GM23338 (cell line): Measurements from ENCODE around the gene CASTOR1. TPM values are rescaled to one million over a fixed set of nuclear protein-coding genes. Genes with fewer than 3 reads are reported as not detected.

ENCODE experiments used
- ATAC-seq: fragments of 200-7000 bp; cut with Tn5 transposase; 3 replicates; pipeline ENCODE4 v1.9.1; 2020
- DNase-seq: peaks from one replicate; pipeline ENCODE4 v3.0.0-alpha.2; 2015; ENCODE audit warnings: low spot score
- H2AFZ ChIP-seq: fragments of 200-600 bp; sonication (generic); 2 replicates; pipeline ENCODE4 v1.8.0; 2016; ENCODE audit warnings: antibody characterized with exemption, mild to moderate bottlenecking, moderate library complexity
- H3F3A ChIP-seq: fragments of 200-600 bp; sonication (generic); replicated peaks from 2 replicates; pipeline ENCODE4 v1.8.0; 2017; ENCODE audit warnings: antibody characterized with exemption, mixed run types, low read depth
- H3K27ac ChIP-seq: fragments of 200-600 bp; sonication (generic); 2 replicates; pipeline ENCODE4 v1.6.1; 2016; ENCODE audit warnings: low read depth
- H3K27me3 ChIP-seq: fragments of 200-600 bp; sonication (generic); 2 replicates; pipeline ENCODE4 v1.8.0; 2016; ENCODE audit warnings: mild to moderate bottlenecking, mixed run types, moderate library complexity; ENCODE audit not compliant: insufficient read depth
- H3K36me3 ChIP-seq: fragments of 200-600 bp; sonication (generic); 2 replicates; pipeline ENCODE4 v1.8.0; 2016; ENCODE audit warnings: mild to moderate bottlenecking; ENCODE audit not compliant: insufficient read depth
- H3K4me1 ChIP-seq: fragments of 200-600 bp; sonication (generic); 2 replicates; pipeline ENCODE4 v1.8.0; 2016; ENCODE audit warnings: mild to moderate bottlenecking, moderate library complexity; ENCODE audit not compliant: insufficient read depth
- H3K4me2 ChIP-seq: fragments of 200-600 bp; sonication (generic); 2 replicates; pipeline ENCODE4 v1.7.1; 2017; ENCODE audit warnings: mixed run types
- H3K4me3 ChIP-seq: fragments of 200-600 bp; sonication (generic); 2 replicates; pipeline ENCODE4 v1.6.1; 2016; ENCODE audit warnings: mixed run types
- H3K79me2 ChIP-seq: fragments of 200-600 bp; sonication (generic); replicated peaks from 2 replicates; pipeline ENCODE4 v1.8.0; 2017; ENCODE audit warnings: mild to moderate bottlenecking; ENCODE audit not compliant: insufficient read depth
- H3K9me2 ChIP-seq: fragments of 200-600 bp; sonication (generic); 2 replicates; pipeline ENCODE4 v1.8.0; 2017; ENCODE audit not compliant: insufficient read depth
- H4K20me1 ChIP-seq: fragments of 200-600 bp; sonication (generic); replicated peaks from 2 replicates; pipeline ENCODE4 v1.8.0; 2017; ENCODE audit warnings: mild to moderate bottlenecking; ENCODE audit not compliant: insufficient read depth
- H3K27ac Mint-ChIP-seq: 2 replicates; pipeline ENCODE4 v1.8.0; 2020; ENCODE audit warnings: inconsistent platforms, mild to moderate bottlenecking, moderate library complexity, mixed read lengths
- H3K27me3 Mint-ChIP-seq: 3 replicates; pipeline ENCODE4 v1.8.0; 2022; ENCODE audit warnings: low read depth, mild to moderate bottlenecking, moderate library complexity, mixed read lengths, inconsistent platforms; ENCODE audit not compliant: insufficient read depth, poor library complexity
- H3K36me3 Mint-ChIP-seq: 3 replicates; pipeline ENCODE4 v1.8.0; 2021; ENCODE audit warnings: low read depth, mild to moderate bottlenecking, inconsistent platforms, moderate library complexity, mixed read lengths
- H3K4me1 Mint-ChIP-seq: 3 replicates; pipeline ENCODE4 v1.8.0; 2020; ENCODE audit warnings: mild to moderate bottlenecking, inconsistent platforms, mixed read lengths
- H3K4me3 Mint-ChIP-seq: 3 replicates; pipeline ENCODE4 v1.8.0; 2021; ENCODE audit warnings: moderate library complexity, mild to moderate bottlenecking, inconsistent platforms, mixed read lengths
- H3K9me3 Mint-ChIP-seq: 3 replicates; pipeline ENCODE4 v1.8.0; 2020; ENCODE audit warnings: moderate library complexity, mild to moderate bottlenecking, inconsistent platforms, mixed read lengths
- CREB1 ChIP-seq: fragments of 250-450 bp; sonication (Bioruptor Pico); IDR thresholded peaks from 2 replicates; pipeline ENCODE4 v1.5.0; 2020; ENCODE audit warnings: low read depth, mild to moderate bottlenecking, moderate library complexity
- EZH2 ChIP-seq: fragments of 200-600 bp; sonication (generic); IDR thresholded peaks from one replicate; pipeline ENCODE4 v1.8.0; 2017; ENCODE audit warnings: antibody characterized with exemption, mild to moderate bottlenecking, low read depth; ENCODE audit not compliant: unreplicated experiment
- EZH2phosphoT487 ChIP-seq: fragments of 200-600 bp; sonication (generic); IDR thresholded peaks from one replicate; pipeline ENCODE4 v1.8.1; 2018; ENCODE audit warnings: antibody characterized with exemption; ENCODE audit not compliant: unreplicated experiment
- JUNB ChIP-seq: IDR thresholded peaks from one replicate; pipeline ENCODE4 v1.6.1; 2016; ENCODE audit warnings: antibody characterized with exemption; ENCODE audit not compliant: unreplicated experiment
- NANOG ChIP-seq: IDR thresholded peaks from 2 replicates; pipeline ENCODE4 v1.6.1; 2016; ENCODE audit warnings: antibody characterized with exemption, borderline replicate concordance
- POLR2AphosphoS5 ChIP-seq: IDR thresholded peaks from 2 replicates; pipeline ENCODE4 v1.6.1; 2016; ENCODE audit warnings: antibody characterized with exemption, low read depth
- STAT1 ChIP-seq: IDR thresholded peaks from one replicate; pipeline ENCODE4 v1.6.1; 2016; ENCODE audit warnings: antibody characterized with exemption; ENCODE audit not compliant: unreplicated experiment
- ZNF114 ChIP-seq: fragments of 250-450 bp; sonication (Bioruptor Pico); IDR thresholded peaks from 2 replicates; pipeline ENCODE4 v1.5.0; 2020; ENCODE audit warnings: mild to moderate bottlenecking, moderate library complexity
- ZNF331 ChIP-seq: fragments of 250-450 bp; sonication (Bioruptor Pico); IDR thresholded peaks from 2 replicates; pipeline ENCODE4 v1.5.0; 2020; ENCODE audit warnings: low read depth, mild to moderate bottlenecking, moderate library complexity
- polyA plus RNA-seq: library from polyadenylated mRNA; unstranded; fragments of >200 nt; fragmentation: Nextera tagmentation; extraction: Ambion mirVana; gene quantifications from 2 replicates; pipeline ENCODE4 v1.2.1, GENCODE V29; 2016
- total RNA-seq: library from RNA; depleted of rRNA; stranded (reverse); fragments of >200 nt; shearing (Covaris generic); gene quantifications from 2 replicates; pipeline ENCODE4 v1.2.3, GENCODE V29; 2014
- TF ChIP-seq, protein P1 (sequence below): IDR thresholded peaks from one replicate; pipeline ENCODE4 v1.6.1; 2018; ENCODE audit warnings: antibody characterized with exemption; ENCODE audit not compliant: unreplicated experiment
- TF ChIP-seq, protein P2 (sequence below): IDR thresholded peaks from 2 replicates; pipeline ENCODE4 v1.6.1; 2016; ENCODE audit warnings: antibody characterized with exemption
- TF ChIP-seq, protein P3 (sequence below), 2 experiments: fragments of 200-600 bp in 1 of 2; sonication (generic) in 1 of 2; conservative IDR thresholded peaks; 2 replicates each; pipeline versions ENCODE4 v1.5.1 to v1.6.1; 2016 to 2017; ENCODE audit warnings: antibody characterized with exemption in 2 of 2, low read depth in 2 of 2, mild to moderate bottlenecking in 2 of 2, moderate library complexity in 1 of 2

Gene CASTOR1
- total and polyA plus RNA-seq, 2 experiments from 2014 or later = 11.3 to 23.2 TPM

DNA sequence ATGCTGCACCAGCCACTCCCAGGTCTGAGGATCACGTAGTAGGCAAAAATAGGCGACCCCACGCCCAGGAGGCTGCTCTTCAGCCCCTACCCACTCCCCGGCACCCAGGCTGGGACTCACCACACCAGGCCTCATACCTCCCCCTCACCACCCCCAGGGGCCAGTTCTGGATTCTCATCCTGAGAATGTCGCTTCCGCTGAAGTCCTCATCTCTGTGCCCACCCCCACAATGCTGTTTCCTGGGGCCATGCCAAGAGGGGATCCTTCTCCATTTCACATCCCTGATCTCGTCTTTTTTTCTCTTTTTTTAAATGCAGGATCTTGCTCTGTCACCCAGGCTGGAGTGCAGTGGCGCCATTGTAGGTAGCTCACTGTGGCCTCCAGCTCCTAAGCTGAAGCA, 21.0 kb downstream of the CASTOR1 start (continued):
- TF ChIP-seq, protein P1, sequence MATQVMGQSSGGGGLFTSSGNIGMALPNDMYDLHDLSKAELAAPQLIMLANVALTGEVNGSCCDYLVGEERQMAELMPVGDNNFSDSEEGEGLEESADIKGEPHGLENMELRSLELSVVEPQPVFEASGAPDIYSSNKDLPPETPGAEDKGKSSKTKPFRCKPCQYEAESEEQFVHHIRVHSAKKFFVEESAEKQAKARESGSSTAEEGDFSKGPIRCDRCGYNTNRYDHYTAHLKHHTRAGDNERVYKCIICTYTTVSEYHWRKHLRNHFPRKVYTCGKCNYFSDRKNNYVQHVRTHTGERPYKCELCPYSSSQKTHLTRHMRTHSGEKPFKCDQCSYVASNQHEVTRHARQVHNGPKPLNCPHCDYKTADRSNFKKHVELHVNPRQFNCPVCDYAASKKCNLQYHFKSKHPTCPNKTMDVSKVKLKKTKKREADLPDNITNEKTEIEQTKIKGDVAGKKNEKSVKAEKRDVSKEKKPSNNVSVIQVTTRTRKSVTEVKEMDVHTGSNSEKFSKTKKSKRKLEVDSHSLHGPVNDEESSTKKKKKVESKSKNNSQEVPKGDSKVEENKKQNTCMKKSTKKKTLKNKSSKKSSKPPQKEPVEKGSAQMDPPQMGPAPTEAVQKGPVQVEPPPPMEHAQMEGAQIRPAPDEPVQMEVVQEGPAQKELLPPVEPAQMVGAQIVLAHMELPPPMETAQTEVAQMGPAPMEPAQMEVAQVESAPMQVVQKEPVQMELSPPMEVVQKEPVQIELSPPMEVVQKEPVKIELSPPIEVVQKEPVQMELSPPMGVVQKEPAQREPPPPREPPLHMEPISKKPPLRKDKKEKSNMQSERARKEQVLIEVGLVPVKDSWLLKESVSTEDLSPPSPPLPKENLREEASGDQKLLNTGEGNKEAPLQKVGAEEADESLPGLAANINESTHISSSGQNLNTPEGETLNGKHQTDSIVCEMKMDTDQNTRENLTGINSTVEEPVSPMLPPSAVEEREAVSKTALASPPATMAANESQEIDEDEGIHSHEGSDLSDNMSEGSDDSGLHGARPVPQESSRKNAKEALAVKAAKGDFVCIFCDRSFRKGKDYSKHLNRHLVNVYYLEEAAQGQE = no peak
- TF ChIP-seq, protein P2, sequence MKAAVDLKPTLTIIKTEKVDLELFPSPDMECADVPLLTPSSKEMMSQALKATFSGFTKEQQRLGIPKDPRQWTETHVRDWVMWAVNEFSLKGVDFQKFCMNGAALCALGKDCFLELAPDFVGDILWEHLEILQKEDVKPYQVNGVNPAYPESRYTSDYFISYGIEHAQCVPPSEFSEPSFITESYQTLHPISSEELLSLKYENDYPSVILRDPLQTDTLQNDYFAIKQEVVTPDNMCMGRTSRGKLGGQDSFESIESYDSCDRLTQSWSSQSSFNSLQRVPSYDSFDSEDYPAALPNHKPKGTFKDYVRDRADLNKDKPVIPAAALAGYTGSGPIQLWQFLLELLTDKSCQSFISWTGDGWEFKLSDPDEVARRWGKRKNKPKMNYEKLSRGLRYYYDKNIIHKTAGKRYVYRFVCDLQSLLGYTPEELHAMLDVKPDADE = no peak
- TF ChIP-seq EZH2 = no peak
- no peak for TF ChIP-seq JUNB
- TF ChIP-seq NANOG = no peak
- no peak for TF ChIP-seq EZH2phosphoT487
- TF ChIP-seq, protein P3, sequence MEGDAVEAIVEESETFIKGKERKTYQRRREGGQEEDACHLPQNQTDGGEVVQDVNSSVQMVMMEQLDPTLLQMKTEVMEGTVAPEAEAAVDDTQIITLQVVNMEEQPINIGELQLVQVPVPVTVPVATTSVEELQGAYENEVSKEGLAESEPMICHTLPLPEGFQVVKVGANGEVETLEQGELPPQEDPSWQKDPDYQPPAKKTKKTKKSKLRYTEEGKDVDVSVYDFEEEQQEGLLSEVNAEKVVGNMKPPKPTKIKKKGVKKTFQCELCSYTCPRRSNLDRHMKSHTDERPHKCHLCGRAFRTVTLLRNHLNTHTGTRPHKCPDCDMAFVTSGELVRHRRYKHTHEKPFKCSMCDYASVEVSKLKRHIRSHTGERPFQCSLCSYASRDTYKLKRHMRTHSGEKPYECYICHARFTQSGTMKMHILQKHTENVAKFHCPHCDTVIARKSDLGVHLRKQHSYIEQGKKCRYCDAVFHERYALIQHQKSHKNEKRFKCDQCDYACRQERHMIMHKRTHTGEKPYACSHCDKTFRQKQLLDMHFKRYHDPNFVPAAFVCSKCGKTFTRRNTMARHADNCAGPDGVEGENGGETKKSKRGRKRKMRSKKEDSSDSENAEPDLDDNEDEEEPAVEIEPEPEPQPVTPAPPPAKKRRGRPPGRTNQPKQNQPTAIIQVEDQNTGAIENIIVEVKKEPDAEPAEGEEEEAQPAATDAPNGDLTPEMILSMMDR (conservative IDR thresholded peaks at IDR 0.05; ENCODE audit: low read depth in 2 of 2) = no peak
- no peak for TF ChIP-seq STAT1
- no peak for TF ChIP-seq ZNF114 (CRISPR knock-in tag)
- no peak for TF ChIP-seq POLR2AphosphoS5
- no peak for TF ChIP-seq CREB1
- no peak for TF ChIP-seq ZNF331 (CRISPR knock-in tag)

DNA sequence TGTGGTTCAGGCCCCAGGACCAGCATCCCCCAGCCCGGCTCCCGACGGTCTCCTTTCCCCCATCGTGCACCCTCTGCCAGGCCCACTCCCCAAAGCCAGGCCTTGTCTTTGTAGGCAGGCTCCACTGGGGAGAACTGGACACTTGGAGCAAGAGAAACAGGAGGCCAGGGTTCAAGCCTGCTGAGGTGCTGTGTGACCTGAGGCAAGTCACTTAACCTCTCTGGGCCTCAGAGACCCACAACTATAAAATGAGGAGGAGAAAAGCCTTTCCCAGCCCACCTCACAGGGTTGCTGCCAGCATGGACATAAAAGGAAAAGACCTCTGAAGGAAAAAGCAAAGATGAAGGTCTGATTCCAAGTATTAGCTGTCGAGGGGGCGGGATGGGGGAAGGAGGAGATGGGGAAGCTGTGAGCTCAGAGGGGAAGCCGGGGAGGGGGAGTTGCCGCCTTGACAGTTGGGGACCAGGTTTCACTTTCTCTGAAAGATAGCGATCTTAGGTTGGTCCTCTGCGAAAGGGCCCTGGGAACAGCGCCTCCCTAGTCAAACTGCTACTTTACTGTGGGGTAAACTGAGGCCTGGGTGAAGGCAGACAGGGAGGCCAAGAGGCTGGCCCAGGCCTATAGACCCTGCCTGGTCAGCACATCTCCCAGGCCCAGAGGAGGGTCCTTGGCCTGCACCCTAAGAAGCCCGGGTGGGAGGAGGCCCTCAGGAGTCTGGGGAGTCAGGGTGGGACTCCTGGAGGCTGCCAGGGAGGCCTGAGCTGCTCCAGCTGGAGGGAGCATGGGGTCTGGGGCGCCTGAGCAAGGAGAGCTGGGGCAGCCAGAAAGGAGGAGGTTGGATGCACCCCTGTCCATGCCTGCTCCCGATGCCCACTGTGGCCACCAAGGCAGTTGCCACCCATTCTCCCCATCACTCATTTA, 21.7 kb downstream of the CASTOR1 start:
- peaks cover 20% of the 10 kb centered on the region for H3K27me3 Mint-ChIP-seq
- no peak overlapping the region for H3K27ac Mint-ChIP-seq
- Histone ChIP-seq H3K4me1 (no peaks in the 10 kb centered on the region), H3K27ac (no peak overlapping the region), H2AFZ (no peak overlapping the region), H3F3A (no peaks in the 10 kb centered on the region), H4K20me1 (no peaks in the 10 kb centered on the region), H3K4me2 (no peak overlapping the region), H3K27me3 (no peaks in the 10 kb centered on the region; the same call in 1 of the 2 replicates), H3K36me3 (no peaks in the 10 kb centered on the region), H3K4me3 (no peak overlapping the region), H3K9me2 (no peaks in the 10 kb centered on the region), H3K79me2 (no peaks in the 10 kb centered on the region)
- H3K36me3 Mint-ChIP-seq = no peaks in the 10 kb centered on the region
- peaks cover 5% of the 10 kb centered on the region; the same call in 1 of the 3 replicates for H3K4me1 Mint-ChIP-seq
- DNase-seq (no peak), ATAC-seq (no peak)
- no peak overlapping the region for H3K4me3 Mint-ChIP-seq
- H3K9me3 Mint-ChIP-seq = no peaks in the 10 kb centered on the region
- TF ChIP-seq, protein P2 = no peak
- TF ChIP-seq ZNF114 (CRISPR knock-in tag) = no peak
- TF ChIP-seq JUNB = no peak
- no peak for TF ChIP-seq EZH2
- TF ChIP-seq CREB1 = no peak
- TF ChIP-seq, protein P1 = no peak
- TF ChIP-seq STAT1 = no peak
- no peak for TF ChIP-seq ZNF331 (CRISPR knock-in tag)
